SK-N-SH (cell line): ENCODE measurements around the gene DCP1B. TPM values are rescaled to one million over a fixed set of nuclear protein-coding genes. Genes with fewer than 3 reads are reported as not detected.

Experiments used
- CTCF ChIA-PET: fragments of 300-600, 350-600 bp; formaldehyde crosslinking; extraction: SDS; loops from one replicate; lab custom pipeline; 2021; lab: Yijun Ruan, JAX
- POLR2A ChIA-PET: fragments of 350-600 bp; sonication (Branson Sonifier 250); formaldehyde crosslinking; extraction: SDS; loops from one replicate; lab custom pipeline; 2020; ENCODE audit warnings: antibody characterized with exemption, inconsistent platforms; lab: Yijun Ruan, JAX
- DNase-seq: peaks from one replicate; pipeline ENCODE4 v3.0.0; 2012
- H2AFZ ChIP-seq: fragments of 200-600 bp; sonication (generic); 2 replicates; pipeline ENCODE4 v1.8.1; 2016; ENCODE audit warnings: antibody characterized with exemption, mild to moderate bottlenecking, low read depth
- H3F3A ChIP-seq: fragments of 200-600 bp; sonication (generic); replicated peaks from 2 replicates; pipeline ENCODE3; 2016; ENCODE audit warnings: antibody characterized with exemption, mild to moderate bottlenecking; ENCODE audit not compliant: insufficient read depth
- H3K27ac ChIP-seq, 2 experiments: fragments of 200-500 bp in 1 of 2; fragments of 200-600 bp in 1 of 2; sonication (Bioruptor generic) in 1 of 2; sonication (generic), shearing (Covaris generic) in 1 of 2; 2 replicates each; pipeline versions ENCODE4 v1.5.1 to v1.6.1; 2014 to 2016; ENCODE audit warnings: low read depth in 2 of 2, inconsistent platforms in 1 of 2, low read length in 1 of 2, mild to moderate bottlenecking in 1 of 2, mixed read lengths in 1 of 2
- H3K27me3 ChIP-seq: fragments of 200-600 bp; sonication (generic), shearing (Covaris generic); 2 replicates; pipeline ENCODE4 v1.6.1; 2016; ENCODE audit warnings: mixed run types; ENCODE audit not compliant: insufficient read depth
- H3K36me3 ChIP-seq, 2 experiments: fragments of 200-500 bp in 1 of 2; fragments of 200-600 bp in 1 of 2; sonication (Bioruptor generic) in 1 of 2; sonication (generic) in 1 of 2; replicated peaks in 1 of 2; 2 replicates each; pipeline versions ENCODE3 to v1.5.1; 2014 to 2016; ENCODE audit warnings: low read length in 1 of 2, mild to moderate bottlenecking in 1 of 2; ENCODE audit not compliant: insufficient read depth in 2 of 2, control insufficient read depth in 1 of 2
- H3K4me1 ChIP-seq, 2 experiments: fragments of 200-500 bp in 1 of 2; fragments of 200-600 bp in 1 of 2; sonication (Bioruptor generic) in 1 of 2; sonication (generic), shearing (Covaris generic) in 1 of 2; 2 replicates each; pipeline versions ENCODE4 v1.5.1 to v1.6.1; 2014 to 2016; ENCODE audit warnings: low read depth in 1 of 2, low read length in 1 of 2, mixed run types in 1 of 2; ENCODE audit not compliant: insufficient read depth in 2 of 2, control insufficient read depth in 1 of 2
- H3K4me2 ChIP-seq: fragments of 200-600 bp; sonication (generic), shearing (Covaris generic); 2 replicates; pipeline ENCODE4 v1.6.1; 2017; ENCODE audit warnings: mixed run types
- H3K4me3 ChIP-seq, 2 experiments: fragments of 200-500 bp in 1 of 2; fragments of 200-600 bp in 1 of 2; sonication (Bioruptor generic) in 1 of 2; sonication (generic), shearing (Covaris generic) in 1 of 2; 2 replicates each; pipeline versions ENCODE4 v1.5.1 to v1.8.1; 2014 to 2016; ENCODE audit warnings: low read depth in 2 of 2, inconsistent platforms in 1 of 2, low read length in 1 of 2, mild to moderate bottlenecking in 1 of 2, mixed read lengths in 1 of 2, moderate library complexity in 1 of 2
- H3K79me2 ChIP-seq: fragments of 200-600 bp; sonication (generic); 2 replicates; pipeline ENCODE4 v1.8.1; 2017; ENCODE audit warnings: mild to moderate bottlenecking; ENCODE audit not compliant: insufficient read depth
- H3K9ac ChIP-seq: fragments of 200-600 bp; sonication (generic); 2 replicates; pipeline ENCODE4 v1.6.1; 2017; ENCODE audit warnings: mixed run types
- H3K9me2 ChIP-seq: fragments of 200-600 bp; sonication (generic); 2 replicates; pipeline ENCODE4 v1.6.1; 2017; ENCODE audit warnings: mixed run types
- H3K9me3 ChIP-seq: fragments of 200-600 bp; sonication (generic); 2 replicates; pipeline ENCODE4 v1.6.1; 2017; ENCODE audit warnings: mixed run types, mild to moderate bottlenecking, moderate library complexity
- H4K20me1 ChIP-seq: fragments of 200-600 bp; sonication (generic); 2 replicates; pipeline ENCODE4 v1.6.1; 2017; ENCODE audit warnings: mild to moderate bottlenecking, mixed run types; ENCODE audit not compliant: insufficient read depth
- CHD2 ChIP-seq: fragments of 150-350 bp; IDR thresholded peaks from 2 replicates; pipeline ENCODE4 v1.6.1; 2018; ENCODE audit warnings: low read length; ENCODE audit not compliant: partially characterized antibody
- EP300 ChIP-seq, 2 experiments: IDR thresholded peaks; 2 replicates each; pipeline versions ENCODE4 v1.4.0 to v1.6.1; 2012; ENCODE audit warnings: borderline replicate concordance in 1 of 2, low read depth in 1 of 2, low read length in 1 of 2
- FOXJ3 ChIP-seq: sonication (generic); formaldehyde crosslinking; IDR thresholded peaks from 2 replicates; pipeline ENCODE4 v1.5.1; 2020; ENCODE audit warnings: mild to moderate bottlenecking, missing genetic modification reagents
- FOXM1 ChIP-seq: IDR thresholded peaks from 2 replicates; pipeline ENCODE4 v1.4.0; 2012; ENCODE audit warnings: low read depth, mild to moderate bottlenecking
- GABPA ChIP-seq: IDR thresholded peaks from 2 replicates; pipeline ENCODE4 v1.4.0; 2012; ENCODE audit warnings: low read depth, mild to moderate bottlenecking
- GATA2 ChIP-seq: sonication (generic); formaldehyde crosslinking; IDR thresholded peaks from 2 replicates; pipeline ENCODE4 v1.5.0; 2020; ENCODE audit warnings: mild to moderate bottlenecking, missing genetic modification reagents
- JUND ChIP-seq: IDR thresholded peaks from 2 replicates; pipeline ENCODE4 v1.4.0; 2012
- MXI1 ChIP-seq: IDR thresholded peaks from 2 replicates; pipeline ENCODE4 v1.6.1; 2012; ENCODE audit warnings: mild to moderate bottlenecking, low read depth, low read length, improper control_type of control experiment
- NRF1 ChIP-seq: IDR thresholded peaks from 2 replicates; pipeline ENCODE4 v1.6.1; 2012; ENCODE audit warnings: low read depth, mild to moderate bottlenecking, low read length
- RXRA ChIP-seq: IDR thresholded peaks from 2 replicates; pipeline ENCODE4 v1.4.0; 2012; ENCODE audit warnings: low read depth, mild to moderate bottlenecking, borderline replicate concordance
- SMC3 ChIP-seq: IDR thresholded peaks from 2 replicates; pipeline ENCODE4 v1.6.1; 2012; ENCODE audit warnings: low read depth, low read length, improper control_type of control experiment
- TEAD4 ChIP-seq: IDR thresholded peaks from 2 replicates; pipeline ENCODE4 v1.4.0; 2012; ENCODE audit warnings: mild to moderate bottlenecking, borderline replicate concordance; ENCODE audit not compliant: insufficient read depth
- WGBS: methylation state at CpG from one replicate; pipeline ENCODE4 v1.1.6; 2017; ENCODE audit warnings: low lambda C conversion rate; 5-methylcytosine and 5-hydroxymethylcytosine counted together
- polyA plus RNA-seq, 3 experiments: library from polyadenylated mRNA; depleted of rRNA; stranded (reverse); fragments of >200 nt; gene quantifications; 2 replicates each; pipeline ENCODE4 v1.2.3, GENCODE V29; 2012
- TF ChIP-seq, protein P1 (sequence below): IDR thresholded peaks from 2 replicates; pipeline ENCODE4 v1.6.1; 2012; ENCODE audit warnings: mild to moderate bottlenecking, low read depth, low read length, moderate library complexity
- TF ChIP-seq, protein P2 (sequence below): fragments of 150-350 bp; IDR thresholded peaks from 2 replicates; pipeline ENCODE4 v1.6.1; 2016; ENCODE audit warnings: mild to moderate bottlenecking, low read depth, low read length
- TF ChIP-seq, protein P3 (sequence below): IDR thresholded peaks from 2 replicates; pipeline ENCODE4 v1.4.0; 2012; ENCODE audit warnings: low read depth, borderline replicate concordance
- TF ChIP-seq, protein P4 (sequence below): IDR thresholded peaks from 2 replicates; pipeline ENCODE4 v1.4.0; 2012; ENCODE audit warnings: low read depth, borderline replicate concordance

Gene DCP1B
- polyA plus RNA-seq, 1 of the 3 experiments (the other 2 are of a cell fraction): 18.8 TPM

DNA sequence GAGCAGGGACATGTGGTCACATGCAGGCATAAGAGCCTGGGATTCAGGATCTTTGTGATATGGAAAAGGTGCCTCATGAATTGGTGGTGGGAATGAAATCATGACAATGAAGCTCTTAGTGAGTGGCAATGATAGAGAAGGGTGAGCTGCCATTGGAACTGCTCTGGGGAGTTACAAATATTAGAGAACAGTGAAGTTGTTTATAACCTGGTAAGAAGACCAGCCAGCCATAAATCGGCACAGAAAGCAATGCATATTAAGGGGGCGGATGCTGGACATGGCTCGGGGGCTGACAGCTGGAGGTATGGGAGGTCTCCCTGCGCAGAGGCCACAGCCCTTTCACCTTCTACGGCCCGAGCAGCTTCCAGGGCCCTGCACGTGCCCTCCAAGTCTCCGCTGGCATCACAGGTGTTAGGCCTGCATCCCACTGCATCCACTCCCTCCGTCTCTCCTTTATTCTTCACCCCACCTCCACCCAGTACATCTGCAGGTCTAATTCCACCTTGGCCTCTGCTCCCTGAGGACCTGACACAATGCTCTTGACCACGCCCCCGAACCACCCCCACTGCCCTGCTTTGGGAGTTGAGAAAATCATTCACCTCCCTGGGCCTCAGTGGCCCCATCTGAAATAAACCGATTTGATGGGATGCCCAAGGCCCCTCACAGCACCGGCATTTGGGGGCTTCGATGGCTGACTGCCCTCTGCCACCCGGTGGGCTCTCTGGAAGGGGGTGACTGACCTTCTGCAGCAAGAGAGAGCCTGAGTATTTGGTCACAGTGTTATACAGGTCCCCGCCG lies 89.9 kb downstream of the DCP1B start (continued):
- TF ChIP-seq, protein P1, sequence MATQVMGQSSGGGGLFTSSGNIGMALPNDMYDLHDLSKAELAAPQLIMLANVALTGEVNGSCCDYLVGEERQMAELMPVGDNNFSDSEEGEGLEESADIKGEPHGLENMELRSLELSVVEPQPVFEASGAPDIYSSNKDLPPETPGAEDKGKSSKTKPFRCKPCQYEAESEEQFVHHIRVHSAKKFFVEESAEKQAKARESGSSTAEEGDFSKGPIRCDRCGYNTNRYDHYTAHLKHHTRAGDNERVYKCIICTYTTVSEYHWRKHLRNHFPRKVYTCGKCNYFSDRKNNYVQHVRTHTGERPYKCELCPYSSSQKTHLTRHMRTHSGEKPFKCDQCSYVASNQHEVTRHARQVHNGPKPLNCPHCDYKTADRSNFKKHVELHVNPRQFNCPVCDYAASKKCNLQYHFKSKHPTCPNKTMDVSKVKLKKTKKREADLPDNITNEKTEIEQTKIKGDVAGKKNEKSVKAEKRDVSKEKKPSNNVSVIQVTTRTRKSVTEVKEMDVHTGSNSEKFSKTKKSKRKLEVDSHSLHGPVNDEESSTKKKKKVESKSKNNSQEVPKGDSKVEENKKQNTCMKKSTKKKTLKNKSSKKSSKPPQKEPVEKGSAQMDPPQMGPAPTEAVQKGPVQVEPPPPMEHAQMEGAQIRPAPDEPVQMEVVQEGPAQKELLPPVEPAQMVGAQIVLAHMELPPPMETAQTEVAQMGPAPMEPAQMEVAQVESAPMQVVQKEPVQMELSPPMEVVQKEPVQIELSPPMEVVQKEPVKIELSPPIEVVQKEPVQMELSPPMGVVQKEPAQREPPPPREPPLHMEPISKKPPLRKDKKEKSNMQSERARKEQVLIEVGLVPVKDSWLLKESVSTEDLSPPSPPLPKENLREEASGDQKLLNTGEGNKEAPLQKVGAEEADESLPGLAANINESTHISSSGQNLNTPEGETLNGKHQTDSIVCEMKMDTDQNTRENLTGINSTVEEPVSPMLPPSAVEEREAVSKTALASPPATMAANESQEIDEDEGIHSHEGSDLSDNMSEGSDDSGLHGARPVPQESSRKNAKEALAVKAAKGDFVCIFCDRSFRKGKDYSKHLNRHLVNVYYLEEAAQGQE: no peak
- TF ChIP-seq, protein P2, sequence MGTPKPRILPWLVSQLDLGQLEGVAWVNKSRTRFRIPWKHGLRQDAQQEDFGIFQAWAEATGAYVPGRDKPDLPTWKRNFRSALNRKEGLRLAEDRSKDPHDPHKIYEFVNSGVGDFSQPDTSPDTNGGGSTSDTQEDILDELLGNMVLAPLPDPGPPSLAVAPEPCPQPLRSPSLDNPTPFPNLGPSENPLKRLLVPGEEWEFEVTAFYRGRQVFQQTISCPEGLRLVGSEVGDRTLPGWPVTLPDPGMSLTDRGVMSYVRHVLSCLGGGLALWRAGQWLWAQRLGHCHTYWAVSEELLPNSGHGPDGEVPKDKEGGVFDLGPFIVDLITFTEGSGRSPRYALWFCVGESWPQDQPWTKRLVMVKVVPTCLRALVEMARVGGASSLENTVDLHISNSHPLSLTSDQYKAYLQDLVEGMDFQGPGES: no peak
- no peak for TF ChIP-seq FOXM1
- TF ChIP-seq TEAD4: no peak
- TF ChIP-seq, protein P3, sequence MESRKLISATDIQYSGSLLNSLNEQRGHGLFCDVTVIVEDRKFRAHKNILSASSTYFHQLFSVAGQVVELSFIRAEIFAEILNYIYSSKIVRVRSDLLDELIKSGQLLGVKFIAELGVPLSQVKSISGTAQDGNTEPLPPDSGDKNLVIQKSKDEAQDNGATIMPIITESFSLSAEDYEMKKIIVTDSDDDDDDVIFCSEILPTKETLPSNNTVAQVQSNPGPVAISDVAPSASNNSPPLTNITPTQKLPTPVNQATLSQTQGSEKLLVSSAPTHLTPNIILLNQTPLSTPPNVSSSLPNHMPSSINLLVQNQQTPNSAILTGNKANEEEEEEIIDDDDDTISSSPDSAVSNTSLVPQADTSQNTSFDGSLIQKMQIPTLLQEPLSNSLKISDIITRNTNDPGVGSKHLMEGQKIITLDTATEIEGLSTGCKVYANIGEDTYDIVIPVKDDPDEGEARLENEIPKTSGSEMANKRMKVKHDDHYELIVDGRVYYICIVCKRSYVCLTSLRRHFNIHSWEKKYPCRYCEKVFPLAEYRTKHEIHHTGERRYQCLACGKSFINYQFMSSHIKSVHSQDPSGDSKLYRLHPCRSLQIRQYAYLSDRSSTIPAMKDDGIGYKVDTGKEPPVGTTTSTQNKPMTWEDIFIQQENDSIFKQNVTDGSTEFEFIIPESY: no peak
- no peak for TF ChIP-seq RXRA

DNA sequence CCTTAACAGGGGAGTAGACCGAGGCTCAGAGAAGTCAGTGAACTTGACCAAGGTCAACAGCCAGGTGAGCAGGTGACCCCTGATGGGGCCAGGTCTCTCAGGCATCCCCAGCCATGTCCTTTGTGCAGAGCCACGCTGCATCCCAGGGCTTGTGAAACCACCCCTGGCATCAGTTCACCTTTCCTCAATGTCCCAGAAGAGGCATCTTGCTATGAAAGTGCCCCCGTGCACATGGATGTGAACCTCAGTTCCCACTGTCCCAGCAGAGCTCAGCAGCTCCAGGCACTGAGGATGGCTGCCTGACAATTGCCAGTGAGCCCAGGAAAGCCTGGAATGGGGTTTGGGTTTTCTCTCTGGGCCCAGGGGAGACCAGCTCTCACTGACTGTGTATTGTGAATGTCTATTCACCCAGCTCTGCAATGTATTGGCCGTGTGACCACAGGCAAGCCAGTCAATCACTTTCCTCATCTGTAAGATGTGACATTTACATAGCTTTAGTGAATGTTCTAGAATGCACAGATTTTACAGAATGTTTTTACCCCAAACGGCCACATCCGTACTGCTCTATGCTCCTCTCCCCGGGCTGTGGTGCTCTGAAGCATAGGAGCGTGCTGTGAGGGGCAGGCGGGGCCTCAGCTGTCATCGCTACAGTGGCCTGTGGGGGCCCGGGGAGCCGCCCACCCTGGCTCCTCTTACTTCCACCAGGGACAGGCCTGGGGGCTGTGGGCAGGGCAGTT lies 90.7 kb downstream of the DCP1B start:
- H4K20me1 ChIP-seq: no peaks in the 10 kb centered on the region
- WGBS: 56% methylated on average over 10 of the region's 12 CpGs
- no peak overlapping the region for H3K4me3 ChIP-seq
- CTCF ChIA-PET: interaction anchor here (0.7 to 3.2 kb wide), 4 partner anchors 26 to 1214 kb away, joined by 3 to 11 read pairs (median 4); no protein-coding TSS in a partner anchor
- H3K27me3 ChIP-seq: no peaks in the 10 kb centered on the region
- POLR2A ChIA-PET: no interaction called here
- DNase-seq: peak; percentile 42
- no peaks in the 10 kb centered on the region for H3K79me2 ChIP-seq
- no peaks in the 10 kb centered on the region for H3K36me3 ChIP-seq
- H3F3A ChIP-seq: no peaks in the 10 kb centered on the region
- no peaks in the 10 kb centered on the region for H3K9me2 ChIP-seq
- H2AFZ ChIP-seq: no peak overlapping the region
- peaks cover 0 to 20% of the 10 kb centered on the region in 2 experiments; a peak in 1 of 4 replicates for H3K4me1 ChIP-seq
- no peaks in the 10 kb centered on the region for H3K9me3 ChIP-seq
- no peak overlapping the region for H3K27ac ChIP-seq
- H3K4me2 ChIP-seq: no peak overlapping the region
- H3K9ac ChIP-seq: no peak overlapping the region
- TF ChIP-seq SMC3 (no peak), GATA2 (no peak), MXI1 (no peak), JUND (no peak), EP300 (IDR thresholded peaks at IDR 0.05; ENCODE audit: borderline replicate concordance in 1 of 2, low read depth in 1 of 2, low read length in 1 of 2) (no peak), NRF1 (no peak), RXRA (no peak), CHD2 (no peak), GABPA (no peak), TEAD4 (no peak), FOXJ3 (CRISPR knock-in tag) (no peak)
- TF ChIP-seq, protein P4, sequence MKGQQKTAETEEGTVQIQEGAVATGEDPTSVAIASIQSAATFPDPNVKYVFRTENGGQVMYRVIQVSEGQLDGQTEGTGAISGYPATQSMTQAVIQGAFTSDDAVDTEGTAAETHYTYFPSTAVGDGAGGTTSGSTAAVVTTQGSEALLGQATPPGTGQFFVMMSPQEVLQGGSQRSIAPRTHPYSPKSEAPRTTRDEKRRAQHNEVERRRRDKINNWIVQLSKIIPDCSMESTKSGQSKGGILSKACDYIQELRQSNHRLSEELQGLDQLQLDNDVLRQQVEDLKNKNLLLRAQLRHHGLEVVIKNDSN: no peak
- TF ChIP-seq, protein P1: no peak
